ENCODE data around the gene MRPL30. TPM values are rescaled to one million over a fixed set of nuclear protein-coding genes. Genes with fewer than 3 reads are reported as not detected.
A peak's percentile ranks its signal among the peaks of the same experiment; 100 is the strongest.
"Not testable (repeated sequence)": the region's sequence is repeated elsewhere in the genome, so short reads cannot be mapped to it uniquely, and the experiment has no call there.

The MRPL30 gene
- total RNA-seq (10 to 100 TPM; 17.1 to 26.0 (median 22.4) TPM), polyA plus RNA-seq (10 to 100 TPM; 12.8 to 19.1 (median 18.3) TPM)
- long read RNA-seq, donor 1, transcript MRPL30-201 (6 exons, 2,605 nt) = major isoform, 13 of 19 reads
- long read RNA-seq, donor 1, partial matches to known transcripts = 6 of 19 reads
- long read RNA-seq, donor 1, other reads (novel, unspliced or antisense) = 0 of 19 reads
- long read RNA-seq, donor 2, transcript MRPL30-201 (6 exons, 2,605 nt) = major isoform, 13 of 16 reads
- long read RNA-seq, donor 2, partial matches to known transcripts = 0 of 16 reads
- long read RNA-seq, donor 2, other reads (novel, unspliced or antisense) = 0 of 16 reads

DNA sequence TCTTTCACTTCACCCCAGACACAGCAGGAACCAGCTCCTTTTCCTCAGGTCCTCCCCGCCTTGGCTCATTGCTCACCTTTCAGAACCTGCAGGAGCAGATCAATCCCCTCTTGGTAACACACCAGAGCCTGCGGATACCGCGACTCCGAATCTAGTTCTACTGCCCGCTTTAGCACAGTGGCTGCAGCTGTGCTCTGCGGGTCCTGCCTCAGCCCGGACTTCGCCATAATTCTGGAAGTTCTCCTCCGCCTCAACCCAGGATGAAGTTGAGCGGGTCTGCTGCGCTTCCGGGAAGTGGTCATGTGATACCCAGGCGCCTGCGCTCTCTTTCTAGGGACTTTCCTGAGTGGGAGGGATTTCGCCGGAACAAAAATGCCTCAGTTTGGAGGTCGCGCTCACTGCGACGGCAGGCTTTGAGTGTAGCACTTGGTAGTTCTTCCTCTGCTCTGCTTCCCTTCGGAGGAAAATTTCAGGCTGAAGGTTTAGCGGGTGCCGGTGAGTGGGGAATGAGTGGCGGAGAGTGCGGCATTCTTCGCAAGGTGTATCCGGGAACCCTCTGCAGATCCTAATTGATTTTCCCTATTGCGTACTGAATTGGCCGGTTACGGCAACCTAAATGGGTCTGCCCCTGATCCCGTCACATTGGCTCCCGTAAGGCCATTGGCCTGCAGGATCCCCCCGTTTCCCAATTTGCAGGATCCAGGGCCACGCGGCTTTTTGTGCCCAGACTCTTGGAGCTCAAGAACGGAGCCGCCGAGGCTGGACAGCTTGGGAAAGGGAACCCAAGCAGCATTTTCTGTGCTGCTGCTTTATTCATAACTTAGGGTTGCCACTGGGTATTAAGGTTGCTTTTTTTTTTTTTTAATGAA, at the start of gene MRPL30, which contains the start of gene MITD1:
Gene MRPL30, plus strand, starts transcription at position 430 of the 869 bp plus-strand sequence. CDS start 5,020 bp downstream, outside the sequence.
Gene MITD1, minus strand, starts transcription at position 304 of the 869 bp plus-strand sequence. Its CDS starts 77 bp downstream, at position 227.
- peaks cover 0 to 16% (median 0%) of the 10 kb centered on the region in 6 donors for H3K36me3 ChIP-seq
- peak within 1 kb of the TSS; percentile 66 to 90 (median 84) for H3K4me3 ChIP-seq
- TF ChIP-seq, protein P1, sequence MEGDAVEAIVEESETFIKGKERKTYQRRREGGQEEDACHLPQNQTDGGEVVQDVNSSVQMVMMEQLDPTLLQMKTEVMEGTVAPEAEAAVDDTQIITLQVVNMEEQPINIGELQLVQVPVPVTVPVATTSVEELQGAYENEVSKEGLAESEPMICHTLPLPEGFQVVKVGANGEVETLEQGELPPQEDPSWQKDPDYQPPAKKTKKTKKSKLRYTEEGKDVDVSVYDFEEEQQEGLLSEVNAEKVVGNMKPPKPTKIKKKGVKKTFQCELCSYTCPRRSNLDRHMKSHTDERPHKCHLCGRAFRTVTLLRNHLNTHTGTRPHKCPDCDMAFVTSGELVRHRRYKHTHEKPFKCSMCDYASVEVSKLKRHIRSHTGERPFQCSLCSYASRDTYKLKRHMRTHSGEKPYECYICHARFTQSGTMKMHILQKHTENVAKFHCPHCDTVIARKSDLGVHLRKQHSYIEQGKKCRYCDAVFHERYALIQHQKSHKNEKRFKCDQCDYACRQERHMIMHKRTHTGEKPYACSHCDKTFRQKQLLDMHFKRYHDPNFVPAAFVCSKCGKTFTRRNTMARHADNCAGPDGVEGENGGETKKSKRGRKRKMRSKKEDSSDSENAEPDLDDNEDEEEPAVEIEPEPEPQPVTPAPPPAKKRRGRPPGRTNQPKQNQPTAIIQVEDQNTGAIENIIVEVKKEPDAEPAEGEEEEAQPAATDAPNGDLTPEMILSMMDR (IDR thresholded peaks at IDR 0.05 in 8 of 11, conservative IDR thresholded peaks at IDR 0.05 in 3 of 11) = peak in 1 of 11 experiments; percentile 27
- TF ChIP-seq POLR2AphosphoS5 (IDR thresholded peaks at IDR 0.05) (peak; percentile 83 to 96 (median 92)), POLR2A (IDR thresholded peaks at IDR 0.05) (peak in 1 of 3 donors; percentile 57)
- H3K27me3 ChIP-seq (replicated peaks in 1 of 7) = no peaks in the 10 kb centered on the region
- H3K4me1 ChIP-seq = peaks cover 33 to 89% (median 65%) of the 10 kb centered on the region in 6 donors
- WGBS, 5 donors = 0 to 1% (median 1%) methylated on average over 33 to 39 of the region's 39 CpGs
- peak; percentile 96 for DNase-seq
- H3K9me3 ChIP-seq = no peaks in the 10 kb centered on the region
- intact Hi-C loops (cut with DNase I; ENCODE audit: low total_unique reads) = loop anchor here (10.0 kb wide), 1 partner anchor 154 kb away; the partner anchor contains the start of genes EIF5B and TXNDC9
- peak within 1 kb of the TSS; percentile 58 to 90 (median 86) for H3K27ac ChIP-seq

DNA sequence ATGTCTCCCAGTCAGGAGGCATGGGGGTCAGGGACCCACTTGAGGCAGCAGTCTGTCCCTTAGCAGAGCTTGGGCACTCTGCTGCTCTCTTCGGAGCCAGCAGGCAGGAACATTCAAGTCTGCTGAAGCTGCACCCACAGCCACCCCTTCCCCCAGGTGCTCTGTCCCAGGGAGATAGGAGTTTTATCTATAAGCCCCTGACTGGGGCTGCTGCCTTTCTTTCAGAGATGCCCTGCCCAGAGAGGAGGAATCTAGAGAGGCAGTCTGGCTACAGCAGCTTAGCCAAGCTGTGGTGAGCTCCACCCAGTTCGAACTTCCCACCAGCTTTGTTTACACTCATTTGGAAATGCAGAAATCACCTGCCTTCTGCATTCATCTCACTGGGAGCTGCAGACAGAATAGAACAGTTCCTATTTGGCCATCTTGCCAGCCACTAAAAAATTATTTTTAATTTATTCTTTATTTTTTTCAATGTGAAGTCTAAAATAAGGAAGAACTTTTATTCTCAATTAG, 45.9 kb upstream of the MRPL30 start:
- H3K27me3 ChIP-seq (replicated peaks in 1 of 7); intact Hi-C loops (cut with DNase I; ENCODE audit: low total_unique reads); H3K27ac ChIP-seq; H3K36me3 ChIP-seq; DNase-seq; H3K4me3 ChIP-seq; H3K4me1 ChIP-seq: not testable (repeated sequence)
- peaks cover 0 to 49% (median 37%) of the 10 kb centered on the region in 8 donors for H3K9me3 ChIP-seq
- whole genome bisulfite sequencing, 5 donors = 79 to 94% (median 87%) methylated on average over 2 of the region's 2 CpGs

DNA sequence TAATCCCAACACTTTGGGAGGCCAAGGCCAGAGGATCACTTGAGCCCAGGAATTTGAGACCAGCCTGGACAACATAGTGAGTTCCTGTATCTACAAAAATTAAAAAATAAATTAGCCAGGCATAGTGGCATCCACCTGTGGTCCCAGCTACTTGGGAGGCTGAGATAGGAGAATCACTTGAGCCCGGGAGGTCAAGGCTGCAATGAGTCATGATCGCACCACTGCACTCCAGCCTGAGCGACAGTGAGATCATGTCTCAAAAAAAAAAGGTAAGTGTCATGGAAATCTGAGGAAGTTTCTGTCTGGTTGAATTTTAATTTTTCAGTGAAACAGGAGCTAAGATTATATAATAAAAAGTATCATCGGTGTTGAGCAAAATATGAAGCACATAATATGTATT, 42.0 kb upstream of the MRPL30 start:
- Histone ChIP-seq H3K27me3 (replicated peaks in 1 of 7) (no peaks in the 10 kb centered on the region), H3K27ac (no peak overlapping the region), H3K36me3 (peaks cover 0 to 4% (median 0%) of the 10 kb centered on the region in 6 donors), H3K4me1 (peaks cover 0 to 32% (median 19%) of the 10 kb centered on the region in 6 donors), H3K9me3 (peaks cover 0 to 10% (median 0%) of the 10 kb centered on the region in 8 donors), H3K4me3 (no peak overlapping the region)
- TF ChIP-seq POLR2AphosphoS5 (IDR thresholded peaks at IDR 0.05) (no peak), POLR2A (IDR thresholded peaks at IDR 0.05) (no peak)
- TF ChIP-seq, protein P1 (IDR thresholded peaks at IDR 0.05 in 8 of 11, conservative IDR thresholded peaks at IDR 0.05 in 3 of 11) = no peak
- 92 to 98% (median 96%) methylated on average over 4 of the region's 4 CpGs for WGBS, 5 donors
- DNase-seq = no peak
- intact Hi-C loops (cut with DNase I; ENCODE audit: low total_unique reads) = no loop called here

DNA sequence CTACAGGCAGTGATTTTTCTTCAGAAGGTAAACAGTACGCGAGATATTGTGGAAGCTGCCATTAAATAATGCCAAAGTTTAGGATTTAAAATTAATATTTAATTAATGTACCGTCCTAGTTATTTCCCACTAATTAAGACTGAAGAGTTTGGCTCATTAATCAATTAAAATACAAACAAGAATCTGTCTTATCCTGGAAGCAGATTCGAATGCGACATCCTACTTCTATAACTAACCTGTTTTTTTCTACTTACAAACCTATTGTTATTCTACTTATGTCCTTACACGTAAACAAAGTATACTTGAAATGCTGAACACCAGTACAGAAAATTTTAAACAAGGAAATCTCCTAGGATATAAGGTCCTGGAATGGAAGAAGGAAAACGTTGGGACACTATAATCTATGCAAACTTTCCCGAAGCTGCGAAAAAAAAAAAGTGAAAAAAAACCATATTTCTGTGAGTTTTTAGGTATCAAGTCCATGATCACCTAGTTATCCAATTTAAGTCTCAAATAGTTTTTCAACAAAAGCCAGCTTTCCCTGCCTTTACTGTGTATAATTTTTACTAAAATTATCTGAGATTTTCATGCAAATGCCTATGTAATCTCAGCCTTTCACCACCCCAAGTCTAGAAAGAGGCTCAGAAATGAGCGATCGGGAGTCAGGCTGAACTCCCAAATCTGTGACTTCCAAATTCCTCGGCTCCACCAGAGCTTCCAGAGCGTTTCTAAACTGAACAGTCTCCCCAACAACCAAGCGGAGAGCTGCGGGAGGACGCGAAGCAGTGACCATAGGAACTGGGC, 40.7 kb upstream of the MRPL30 start:
- Histone ChIP-seq H3K36me3 (no peaks in the 10 kb centered on the region), H3K27ac (peak overlapping the region; percentile 79 to 97 (median 90)), H3K27me3 (replicated peaks in 1 of 7) (no peaks in the 10 kb centered on the region), H3K9me3 (no peaks in the 10 kb centered on the region), H3K4me1 (peaks cover 0 to 36% (median 19%) of the 10 kb centered on the region in 6 donors), H3K4me3 (peak overlapping the region; percentile 66 to 96 (median 81))
- WGBS, 5 donors = 30 to 35% (median 32%) methylated on average over 17 of the region's 17 CpGs
- intact Hi-C loops (cut with DNase I; ENCODE audit: low total_unique reads) = no loop called here
- TF ChIP-seq POLR2A (IDR thresholded peaks at IDR 0.05) = no peak
- TF ChIP-seq, protein P1 (IDR thresholded peaks at IDR 0.05 in 8 of 11, conservative IDR thresholded peaks at IDR 0.05 in 3 of 11) = no peak
- no peak for DNase-seq
